ENCODE data around the gene VAC14.
A peak's percentile ranks its signal among the peaks of the same experiment; 100 is the strongest.

Gene VAC14

DNA sequence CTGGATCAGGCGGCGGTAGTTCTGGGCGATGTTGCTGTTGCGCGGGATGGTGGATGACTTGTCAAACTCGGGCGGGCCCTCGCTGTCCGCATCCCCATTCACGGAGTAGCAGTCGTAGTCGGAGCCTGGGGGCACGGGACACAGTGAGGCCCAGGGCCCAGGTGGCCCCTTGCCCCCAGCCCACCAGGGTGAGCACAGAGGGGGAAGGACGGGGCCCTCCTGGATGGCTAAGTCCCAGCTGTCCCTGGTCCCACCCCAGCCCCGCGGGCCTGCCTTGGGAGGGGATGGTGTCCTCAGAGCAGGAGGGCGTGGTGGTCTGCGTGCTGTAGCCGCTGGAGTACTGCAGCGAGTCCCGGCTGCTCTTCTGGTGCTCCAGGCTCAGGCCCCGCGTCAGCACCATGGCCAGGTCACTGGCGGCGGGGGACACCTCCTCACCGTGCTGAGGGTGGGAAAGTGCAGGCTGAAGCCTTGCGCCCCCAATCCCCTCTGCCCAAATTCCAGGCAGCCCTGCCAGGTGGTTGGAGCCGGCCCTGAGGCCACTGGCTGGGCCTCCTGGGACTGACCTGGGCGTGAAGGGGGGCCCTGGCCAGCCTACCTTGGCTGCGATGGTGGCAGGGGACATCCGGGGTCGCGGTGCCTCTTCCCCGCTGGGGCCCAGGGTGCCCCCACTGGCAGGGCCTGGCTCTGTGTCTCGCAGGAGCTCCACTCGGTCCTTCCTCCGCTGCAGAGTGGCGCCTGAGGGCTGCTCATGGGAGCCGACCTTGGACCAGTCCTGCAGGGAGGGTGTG, 136.4 kb downstream of the VAC14 start:
- DNase-seq (ENCODE audit: low spot score) (no peak), FAIRE-seq (no peak)

DNA sequence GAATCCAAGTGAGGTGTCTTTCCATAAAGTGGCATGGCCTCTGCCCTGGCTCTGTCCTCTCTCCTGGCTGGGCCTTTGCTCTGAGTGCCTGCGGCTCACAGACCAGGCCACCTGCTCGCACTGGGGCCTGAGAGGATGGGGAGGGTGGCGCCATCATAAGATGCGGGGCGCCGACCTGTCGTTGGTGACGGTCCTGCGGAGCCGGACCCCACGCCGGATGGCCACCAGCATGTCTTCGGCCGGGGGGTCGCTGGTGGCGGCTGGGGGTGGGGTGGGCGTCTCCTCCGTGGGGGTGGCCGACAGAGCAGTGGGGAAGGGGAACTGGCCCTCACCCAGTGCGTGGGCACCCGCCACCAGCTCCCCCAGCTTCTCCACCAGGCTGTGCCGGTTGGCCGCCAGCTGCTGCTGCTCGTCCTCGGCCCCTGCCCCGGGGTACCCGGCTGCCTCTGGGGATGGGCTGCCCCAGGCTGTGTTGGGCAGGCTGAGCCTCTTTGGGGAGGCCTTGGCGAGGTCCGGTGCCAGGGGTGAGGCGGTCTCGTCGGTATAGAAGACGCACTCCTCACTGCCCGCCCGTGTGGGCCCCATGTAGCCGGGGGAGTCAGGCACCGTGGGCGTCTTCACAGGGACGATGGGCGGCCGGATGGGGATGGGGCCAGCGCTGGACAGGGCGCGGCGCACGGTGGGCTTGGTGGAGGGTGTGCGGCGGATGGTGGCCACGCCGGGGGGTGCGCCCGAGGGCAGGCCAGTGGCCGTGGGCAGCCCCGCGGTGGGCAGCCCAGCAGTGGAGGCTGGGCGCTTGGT, 137.2 kb downstream of the VAC14 start:
- FAIRE-seq, result no peak
- no peak for DNase-seq (ENCODE audit: low spot score)

DNA sequence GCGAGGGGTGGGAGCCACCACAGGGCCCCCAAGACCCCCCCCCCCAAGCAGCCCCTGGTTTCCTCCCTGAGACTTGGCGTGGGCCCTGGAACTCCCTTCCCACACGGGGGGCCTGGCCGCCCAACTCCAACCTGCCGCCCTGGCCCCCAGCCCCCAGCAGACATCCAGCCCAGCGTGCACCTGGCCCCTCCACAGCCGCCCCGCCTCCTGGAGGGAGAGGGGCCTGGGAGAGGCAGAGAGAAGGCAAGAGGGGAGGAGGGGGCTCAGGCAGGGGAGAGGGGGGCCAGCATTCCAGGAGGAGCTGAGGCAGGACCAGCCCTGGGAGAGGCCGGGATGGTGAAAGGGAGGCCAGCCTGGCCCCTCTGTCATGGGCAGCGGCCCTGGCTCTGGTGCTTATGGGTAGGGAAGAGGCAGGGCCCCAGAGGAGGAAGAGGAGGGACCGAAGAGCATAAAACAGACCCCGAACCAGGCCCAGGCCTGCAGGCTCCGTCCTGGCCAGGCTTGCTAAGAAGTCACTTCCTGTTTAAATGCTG, 137.9 kb downstream of the VAC14 start:
- no peak for FAIRE-seq
- no peak for DNase-seq (ENCODE audit: low spot score)

DNA sequence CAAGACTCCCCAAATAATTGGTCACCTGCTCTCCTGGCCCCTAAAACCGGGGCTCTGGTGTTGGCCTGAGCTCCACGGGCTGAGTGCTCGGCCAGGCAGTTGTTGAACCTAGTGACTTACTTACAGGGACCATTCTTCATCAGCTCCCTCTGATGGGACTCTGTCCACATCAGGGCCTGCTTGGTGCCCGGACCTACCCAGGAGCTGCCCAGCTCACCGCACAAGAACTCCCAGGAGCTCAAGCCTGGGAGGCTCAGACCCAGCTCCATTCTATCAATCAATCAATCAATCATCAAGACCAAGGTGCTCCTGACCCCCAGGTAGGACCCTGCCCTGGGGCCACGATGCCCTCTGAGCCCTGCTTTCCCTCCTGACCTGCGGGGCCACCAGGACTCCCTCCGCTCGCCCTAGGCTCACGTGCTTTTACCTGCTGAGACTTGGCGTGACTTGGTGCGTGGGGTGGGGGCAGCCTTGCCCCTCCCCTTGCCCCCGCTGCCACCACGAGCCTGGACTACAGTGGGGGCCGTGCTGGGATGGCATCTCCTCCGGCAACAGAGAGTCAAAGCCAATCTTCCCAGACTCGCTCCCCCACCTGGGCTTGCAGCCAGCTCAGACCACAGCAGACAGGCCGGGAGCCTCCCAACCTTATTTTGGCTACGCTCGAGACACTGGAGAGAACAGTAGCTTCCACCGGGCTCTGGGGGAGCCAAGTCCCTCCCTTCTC, 138.9 kb downstream of the VAC14 start:
- FAIRE-seq, result no peak
- DNase-seq (ENCODE audit: low spot score), result no peak

DNA sequence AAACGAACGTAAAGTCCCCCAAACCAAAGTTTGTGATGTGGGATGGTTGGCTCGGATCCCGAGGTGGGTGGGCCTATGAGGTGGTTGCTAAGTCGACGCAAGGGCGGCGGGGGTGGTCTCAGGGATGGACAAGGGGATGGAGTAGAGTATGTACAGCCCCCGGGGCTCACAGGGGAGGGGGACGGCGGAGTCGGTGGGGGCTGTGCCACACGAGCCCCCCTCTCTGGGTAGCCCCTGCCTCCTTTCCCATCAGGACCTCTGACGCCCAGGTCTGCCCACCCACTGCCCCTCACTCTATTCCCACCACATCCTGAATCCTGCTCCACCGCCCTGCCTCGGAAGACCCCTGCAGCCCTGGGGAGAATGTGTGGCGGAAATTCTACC, 139.4 kb downstream of the VAC14 start:
- FAIRE-seq (no peak), DNase-seq (ENCODE audit: low spot score) (no peak)

GRCh38 chr16:70660672-70661350, 140.1 kb downstream of the VAC14 start:
- peak; percentile 42 for FAIRE-seq
- DNase-seq (ENCODE audit: low spot score), result no peak

- DNase-seq (ENCODE audit: low spot score) (no peak), FAIRE-seq (no peak)
Observed at GRCh38 chr16:70659953-70660671, 140.8 kb downstream of the VAC14 start.

- FAIRE-seq, result no peak
- no peak for DNase-seq (ENCODE audit: low spot score)
Observed at GRCh38 chr16:70659546-70659945, 141.4 kb downstream of the VAC14 start.

DNA sequence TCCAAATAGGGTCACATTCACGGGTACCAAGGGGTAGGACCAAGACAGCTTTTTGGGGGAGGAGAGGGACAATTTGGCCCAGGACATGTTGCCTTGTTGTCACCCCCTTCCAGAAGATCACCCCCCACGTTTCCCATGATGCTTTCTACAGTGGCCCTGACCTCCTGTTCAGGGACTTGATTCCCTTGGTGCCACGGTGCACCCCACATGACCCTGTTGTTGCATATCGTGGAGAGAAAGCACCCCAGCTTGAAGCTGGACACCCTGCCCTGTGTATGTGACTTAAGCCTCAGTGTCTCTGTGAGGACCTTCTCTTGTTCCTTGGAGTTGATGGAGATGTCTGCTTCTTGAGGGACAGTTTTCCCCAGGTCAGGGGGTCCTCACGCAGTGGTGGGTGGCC, 142.0 kb downstream of the VAC14 start:
- DNase-seq (ENCODE audit: low spot score) (no peak), FAIRE-seq (no peak)

DNA sequence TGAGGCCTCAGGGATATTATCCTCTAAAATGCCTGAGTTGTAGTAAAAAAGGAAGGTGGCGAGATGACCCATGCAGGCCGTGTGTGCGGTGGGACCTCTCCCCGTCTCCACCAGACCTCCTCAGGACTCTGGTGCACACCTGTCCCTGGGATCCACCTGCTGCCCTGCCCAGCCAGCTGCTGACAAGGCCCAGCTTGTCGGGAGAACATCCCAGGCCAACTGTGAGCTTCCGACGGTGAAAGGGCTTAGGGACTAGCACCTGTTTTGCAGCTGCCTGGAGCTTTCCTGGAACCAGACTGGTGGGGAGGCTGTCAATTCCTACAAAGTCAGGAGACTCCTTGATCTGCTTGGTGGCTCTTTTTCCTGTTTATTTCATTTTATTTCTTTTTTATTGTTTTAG, 143.0 kb downstream of the VAC14 start:
- no peak for FAIRE-seq
- DNase-seq (ENCODE audit: low spot score), result no peak

DNA sequence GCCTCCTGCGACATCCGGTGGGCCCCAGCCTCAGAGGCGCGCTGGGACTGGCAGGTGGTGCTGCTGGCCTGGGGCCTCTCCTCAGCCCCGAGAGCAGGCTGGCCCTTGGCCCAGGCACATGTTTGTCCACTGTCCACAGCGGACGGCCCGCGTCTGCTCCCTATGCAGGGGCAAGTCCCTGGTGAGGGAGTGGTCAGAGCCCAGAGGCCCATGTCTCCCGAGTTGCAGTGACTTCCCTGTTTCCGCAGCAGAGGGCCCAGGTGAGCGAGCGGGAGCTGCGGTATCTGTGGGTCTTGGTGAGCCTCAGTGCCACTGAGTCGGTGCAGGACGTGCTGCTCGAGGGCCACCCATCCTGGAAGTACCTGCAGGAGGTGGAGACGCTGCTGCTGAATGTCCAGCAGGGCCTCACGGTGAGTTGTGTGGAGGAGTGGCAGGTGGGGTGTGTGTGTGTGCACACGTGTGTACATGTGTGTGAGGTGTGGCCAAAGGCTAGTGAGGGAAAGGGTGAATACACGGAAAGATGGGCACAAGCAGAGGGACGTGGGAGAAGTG, 144.2 kb downstream of the VAC14 start:
- no peak for FAIRE-seq
- no peak for DNase-seq (ENCODE audit: low spot score)

DNA sequence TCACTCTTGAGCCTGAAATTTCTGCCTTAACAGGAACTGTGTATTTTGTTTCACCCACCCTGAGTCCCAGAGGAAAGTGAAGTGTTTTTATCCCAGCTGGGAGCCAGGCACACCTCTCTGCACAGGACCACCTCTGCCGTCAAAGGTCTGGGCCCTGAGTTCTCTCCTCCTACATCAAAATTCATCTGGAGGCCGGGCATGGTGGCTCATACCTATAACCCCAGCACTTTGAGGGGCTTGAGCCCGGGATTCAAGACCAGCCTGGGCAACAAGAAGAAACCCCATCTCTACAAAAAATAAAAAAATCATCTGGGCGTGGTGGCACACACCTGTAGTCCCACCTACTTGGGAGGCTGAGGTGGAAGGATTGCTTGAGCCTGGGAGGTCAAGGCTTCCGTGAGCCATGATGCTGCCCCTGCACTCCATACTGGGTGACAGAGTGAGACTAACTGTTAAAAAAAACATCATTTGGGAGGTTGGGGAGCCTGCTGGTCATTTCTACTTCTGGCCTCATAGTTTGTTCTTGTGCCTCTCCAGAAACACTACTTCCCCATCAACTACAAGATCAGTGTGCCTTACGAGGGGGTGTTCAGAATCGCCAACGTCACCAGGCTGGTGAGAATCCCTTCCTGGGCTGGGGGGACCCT, 144.8 kb downstream of the VAC14 start:
- DNase-seq (ENCODE audit: low spot score), result no peak
- FAIRE-seq, result no peak

- DNase-seq (ENCODE audit: low spot score) (peak; percentile 77), FAIRE-seq (peak; percentile 68)
Observed at GRCh38 chr16:70653809-70654771, 146.9 kb downstream of the VAC14 start.

DNA sequence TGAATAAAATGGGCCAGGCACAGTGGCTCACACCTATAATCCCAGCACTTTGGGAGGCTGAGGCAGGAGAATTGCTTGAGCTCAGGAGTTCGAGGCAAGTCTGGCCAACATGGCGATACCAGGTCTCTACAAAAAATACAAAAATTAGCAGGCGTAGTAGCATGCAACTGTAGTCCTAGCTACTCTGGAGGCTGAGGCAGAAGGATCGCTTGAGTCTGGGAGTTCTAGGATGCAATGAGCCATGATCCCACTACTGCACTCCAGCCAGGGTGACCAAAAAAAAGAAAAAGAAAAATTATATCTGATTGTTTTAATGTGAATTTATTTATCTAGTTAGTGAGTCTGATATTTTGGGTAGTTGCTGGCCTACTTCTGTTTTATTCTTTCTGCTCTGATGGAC, 147.6 kb downstream of the VAC14 start:
- DNase-seq (ENCODE audit: low spot score), result no peak
- no peak for FAIRE-seq

- DNase-seq (ENCODE audit: low spot score), result no peak
- FAIRE-seq, result no peak
Observed at GRCh38 chr16:70652322-70652721, 148.6 kb downstream of the VAC14 start.

DNA sequence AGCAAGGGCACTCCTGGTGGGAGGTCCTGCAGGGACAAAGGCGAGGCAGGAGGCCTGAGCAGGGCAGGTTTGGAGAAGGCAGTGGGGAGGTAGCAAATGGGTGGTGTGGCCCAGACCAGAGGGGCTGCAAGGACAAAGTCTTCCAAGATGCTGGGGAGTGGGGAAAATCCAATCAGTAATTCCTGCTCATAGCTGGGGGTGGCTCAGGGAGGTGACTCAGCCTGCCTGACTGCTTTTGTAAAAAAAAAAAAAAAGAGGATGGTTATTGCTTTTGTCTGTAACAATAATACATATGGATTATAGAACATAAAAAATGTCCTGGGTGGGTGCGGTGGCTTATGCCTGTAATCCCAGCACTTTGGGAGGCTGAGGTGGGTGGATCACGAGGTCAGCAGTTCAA, 149.4 kb downstream of the VAC14 start:
- FAIRE-seq, result no peak
- no peak for DNase-seq (ENCODE audit: low spot score)

GRCh38 chr16:70650216-70650615, 150.7 kb downstream of the VAC14 start:
- FAIRE-seq, result no peak
- DNase-seq (ENCODE audit: low spot score), result no peak

DNA sequence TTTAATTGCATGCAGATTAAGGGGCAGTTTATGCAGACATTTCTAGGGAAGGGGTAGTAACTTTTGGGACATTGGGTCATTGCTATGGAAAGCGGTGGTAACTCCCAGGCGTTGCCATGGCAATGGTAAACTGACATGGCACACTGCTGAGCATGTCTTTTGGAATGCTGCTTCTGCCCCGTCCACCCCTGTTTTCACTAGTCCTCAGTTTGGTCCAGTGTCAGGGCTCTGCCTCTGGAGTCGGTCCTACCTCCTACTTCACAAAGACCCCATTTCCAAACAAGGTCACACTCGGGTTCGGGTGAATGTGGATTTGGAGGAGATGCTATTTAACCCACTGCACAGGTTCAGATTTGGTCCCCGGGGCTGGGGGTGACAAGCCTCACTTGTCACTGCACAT, 151.7 kb downstream of the VAC14 start:
- no peak for FAIRE-seq
- DNase-seq (ENCODE audit: low spot score), result no peak

GRCh38 chr16:70648606-70649005, 152.4 kb downstream of the VAC14 start:
- no peak for DNase-seq (ENCODE audit: low spot score)
- no peak for FAIRE-seq
